Spinal cord (tissue), 10 donors: Measurements from ENCODE around the gene GSKIP. TPM values are rescaled to one million over a fixed set of nuclear protein-coding genes. Genes with fewer than 3 reads are reported as not detected.

Experiments
- DNase-seq, 6 donors: peaks; one replicate each; pipeline versions ENCODE4 v3.0.0 to v3.0.0-alpha.2; 2013 to 2015; ENCODE audit warnings: low spot score in 6 of 6, low read depth in 4 of 6
- H3K27ac ChIP-seq: one replicate; pipeline ENCODE4 v1.5.1; 2013; ENCODE audit warnings: low read depth, low read length, control low read depth
- H3K27me3 ChIP-seq: one replicate; pipeline ENCODE4 v1.6.1; 2013; ENCODE audit warnings: low read length; ENCODE audit not compliant: control insufficient read depth, insufficient read depth
- H3K36me3 ChIP-seq: one replicate; pipeline ENCODE4 v1.6.1; 2013; ENCODE audit warnings: low read length; ENCODE audit not compliant: control insufficient read depth, insufficient read depth
- H3K4me1 ChIP-seq: one replicate; pipeline ENCODE4 v1.6.1; 2013; ENCODE audit warnings: low read length; ENCODE audit not compliant: control insufficient read depth, insufficient read depth
- H3K4me3 ChIP-seq: one replicate; pipeline ENCODE4 v1.5.1; 2013; ENCODE audit warnings: low read depth, low read length, control low read depth
- H3K9me3 ChIP-seq: one replicate; pipeline ENCODE4 v1.6.1; 2013; ENCODE audit warnings: low read length; ENCODE audit not compliant: control insufficient read depth, insufficient read depth
- WGBS: methylation state at CpG from one replicate; pipeline ENCODE4 v1.1.5; 2013; ENCODE audit warnings: missing lambda C conversion rate; ENCODE audit not compliant: insufficient coverage; 5-methylcytosine and 5-hydroxymethylcytosine counted together
- polyA plus RNA-seq, 2 donors: library from polyadenylated mRNA; unstranded; fragments of 120-200 nt; gene quantifications; one replicate each; pipeline ENCODE4 v1.2.1, GENCODE V29; 2013; ENCODE audit not compliant: insufficient read length in 2 of 2
- small RNA-seq: library from RNA; depleted of rRNA; stranded (forward); fragments of <200 nt; gene quantifications from one replicate; pipeline ENCODE3, GENCODE V24; 2014; ENCODE audit warnings: low replicate concordance
- total RNA-seq, 2 donors: library from RNA; depleted of rRNA in 1 of 2; stranded (reverse); fragments of 120-200 nt in 1 of 2; fragments of >200 nt in 1 of 2; gene quantifications; one replicate each; pipeline versions ENCODE4 v1.2.3 to v1.2.4, GENCODE V29; 2013 to 2014
- donor health status: healthy.

Gene GSKIP
- total and polyA plus RNA-seq, 4 donors: 20.1 to 41.7 (median 23.3) TPM

- 82% methylated on average over 4 of the region's 5 CpGs for WGBS
- Histone ChIP-seq H3K27me3 (no peaks in the 10 kb centered on the region), H3K4me3 (no peak overlapping the region), H3K4me1 (peaks cover 9% of the 10 kb centered on the region), H3K9me3 (no peaks in the 10 kb centered on the region), H3K27ac (no peak overlapping the region), H3K36me3 (no peaks in the 10 kb centered on the region)
- DNase-seq: peak in 1 of 6 donors; percentile 33
These were observed 59.7 kb downstream of the GSKIP start for GRCh38 chr14:96422992-96423391.

DNA sequence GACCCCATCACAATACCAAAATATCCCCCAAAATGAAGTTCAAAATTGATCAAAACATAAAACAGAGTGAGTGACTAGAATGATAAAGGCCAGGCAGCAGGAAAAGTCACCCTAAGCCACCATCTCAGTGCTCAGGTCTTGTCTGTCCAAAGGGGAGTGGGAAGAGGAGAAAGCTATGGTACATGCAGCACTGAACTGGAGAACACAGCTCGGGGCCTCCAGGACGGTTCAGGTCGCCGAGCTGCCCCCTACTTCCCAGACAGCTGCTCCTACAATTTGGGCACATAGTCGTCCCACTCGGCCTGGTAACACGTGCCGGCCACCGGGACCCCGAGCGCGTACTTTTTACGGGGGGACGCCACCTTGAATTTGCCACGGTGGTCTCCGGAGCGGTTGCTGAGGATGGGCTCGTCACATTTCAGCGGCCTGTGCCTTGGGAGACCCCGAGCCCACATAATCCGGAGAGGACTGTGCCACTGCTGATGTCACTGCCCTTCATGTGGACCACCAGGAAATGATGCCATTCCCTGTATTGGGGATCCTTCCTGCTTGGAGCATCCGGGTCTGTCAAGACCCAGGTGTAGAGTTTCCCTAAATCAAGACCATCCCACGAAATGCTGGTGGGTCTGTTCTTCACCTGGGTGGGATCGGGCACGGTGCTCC lies 60.3 kb downstream of the GSKIP start:
- Histone ChIP-seq H3K27ac (no peak overlapping the region), H3K4me3 (peak overlapping the region; percentile 21)
- DNase-seq: peak in 2 of 6 donors; percentile 16 to 53

DNA sequence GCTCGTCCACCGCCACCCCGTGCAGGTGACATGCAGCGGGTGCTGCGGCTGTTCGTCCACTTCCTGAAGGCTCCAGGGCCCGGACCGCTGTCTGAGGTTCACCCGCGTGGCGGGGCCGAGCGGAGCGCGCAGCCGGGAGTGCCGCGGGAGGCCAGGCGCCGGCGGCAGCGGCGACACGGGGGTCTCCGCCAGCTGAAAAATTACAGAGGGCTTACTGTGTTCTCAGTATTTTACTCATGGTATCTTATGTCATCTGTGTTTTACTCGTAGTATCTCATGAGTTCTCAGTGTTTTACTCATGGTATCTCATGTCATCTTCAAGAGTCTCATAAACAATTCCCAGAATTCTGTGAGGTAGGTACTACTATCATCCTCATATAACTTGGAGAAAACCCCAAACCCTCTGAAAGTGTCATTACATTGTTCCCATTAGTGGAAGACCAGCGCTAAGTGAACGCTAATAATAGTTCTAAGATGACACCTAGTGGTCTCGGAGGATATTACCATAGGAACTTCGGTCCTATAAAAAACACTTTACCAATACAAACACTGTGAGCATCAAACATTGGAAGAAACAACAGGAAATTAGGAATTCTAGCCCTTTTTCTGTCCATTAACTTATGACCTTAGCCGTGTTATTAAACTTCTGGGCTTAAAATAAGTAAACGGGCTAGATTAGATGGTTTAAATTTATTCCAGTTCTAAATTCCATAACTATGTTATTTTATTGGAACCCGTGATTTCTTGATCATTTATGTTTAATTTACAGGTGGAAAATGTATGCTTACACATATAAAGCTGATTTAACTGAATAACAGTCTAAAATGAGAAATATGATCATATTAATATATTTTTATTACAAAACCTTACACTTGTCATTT lies 61.0 kb downstream of the GSKIP start:
- H3K4me1 ChIP-seq: peaks cover 9% of the 10 kb centered on the region
- peak overlapping the region; percentile 24 for H3K4me3 ChIP-seq
- H3K9me3 ChIP-seq: no peaks in the 10 kb centered on the region
- no peaks in the 10 kb centered on the region for H3K27me3 ChIP-seq
- peak; percentile 70 to 96 (median 80) for DNase-seq
- no peak overlapping the region for H3K27ac ChIP-seq
- no peaks in the 10 kb centered on the region for H3K36me3 ChIP-seq
- WGBS: 9% methylated on average over 27 of the region's 33 CpGs

More for the DNA sequence above, 60.3 kb downstream of the GSKIP start:
- H3K27me3 ChIP-seq: no peaks in the 10 kb centered on the region
- H3K4me1 ChIP-seq: peaks cover 9% of the 10 kb centered on the region
- no peaks in the 10 kb centered on the region for H3K9me3 ChIP-seq
- no peaks in the 10 kb centered on the region for H3K36me3 ChIP-seq
- 56% methylated on average over 25 of the region's 25 CpGs for WGBS

GRCh38 chr14:96434040-96434439 lies 70.7 kb downstream of the GSKIP start:
- H3K36me3 ChIP-seq: no peaks in the 10 kb centered on the region
- H3K4me3 ChIP-seq: no peak overlapping the region
- H3K27ac ChIP-seq: no peak overlapping the region
- WGBS: 87% methylated on average over 3 of the region's 4 CpGs
- H3K9me3 ChIP-seq: no peaks in the 10 kb centered on the region
- H3K27me3 ChIP-seq: no peaks in the 10 kb centered on the region
- no peak for DNase-seq
- no peaks in the 10 kb centered on the region for H3K4me1 ChIP-seq

Small RNA genes within 50 kb of the gene (small RNA-seq; reads per million reads assigned to genes)
- gene RNU2-33P: 0.06 reads per million

Other genes starting within 250 kb of the GSKIP start
- 1 to 10 TPM; 2.8 to 3.4 TPM for gene BDKRB2, start 158.7 kb upstream of the GSKIP start, total RNA-seq
- 1 to 10 TPM; 1.3 to 1.4 TPM for gene BDKRB2, start 158.7 kb upstream of the GSKIP start, polyA plus RNA-seq
- gene BDKRB1, start 107.3 kb upstream of the GSKIP start, total RNA-seq: under 1 TPM in 1 of 2 donors, not detected in 1; 0.28 TPM
- under 1 TPM in 1 of 2 donors, not detected in 1; 0.95 TPM for gene BDKRB1, start 107.3 kb upstream of the GSKIP start, polyA plus RNA-seq
- gene ATG2B, start 185 bp upstream of the GSKIP start, total RNA-seq: 10 to 100 TPM; 32.4 to 46.2 TPM
- gene ATG2B, start 185 bp upstream of the GSKIP start, polyA plus RNA-seq: 10 to 100 TPM; 23.3 to 29.0 TPM
- 10 to 100 TPM in 1 of 2 donors, 1 to 10 TPM in 1; 3.3 to 10.5 TPM for gene AK7, start 28.6 kb downstream of the GSKIP start, total RNA-seq
- 1 to 10 TPM; 5.4 to 7.7 TPM for gene AK7, start 28.6 kb downstream of the GSKIP start, polyA plus RNA-seq
- gene PAPOLA, start 138.9 kb downstream of the GSKIP start, total RNA-seq: 100 to 1,000 TPM; 126 to 197 TPM
- gene PAPOLA, start 138.9 kb downstream of the GSKIP start, polyA plus RNA-seq: 100 to 1,000 TPM; 122 to 153 TPM